Measurements from ENCODE around the gene HSD17B2.

Gene HSD17B2

GRCh38 chr16:82051656-82052055, 16.6 kb downstream of the HSD17B2 start:
- no peak for DNase-seq

- no peak for DNase-seq
Measured at GRCh38 chr16:82055117-82055516, 20.1 kb downstream of the HSD17B2 start.

DNA sequence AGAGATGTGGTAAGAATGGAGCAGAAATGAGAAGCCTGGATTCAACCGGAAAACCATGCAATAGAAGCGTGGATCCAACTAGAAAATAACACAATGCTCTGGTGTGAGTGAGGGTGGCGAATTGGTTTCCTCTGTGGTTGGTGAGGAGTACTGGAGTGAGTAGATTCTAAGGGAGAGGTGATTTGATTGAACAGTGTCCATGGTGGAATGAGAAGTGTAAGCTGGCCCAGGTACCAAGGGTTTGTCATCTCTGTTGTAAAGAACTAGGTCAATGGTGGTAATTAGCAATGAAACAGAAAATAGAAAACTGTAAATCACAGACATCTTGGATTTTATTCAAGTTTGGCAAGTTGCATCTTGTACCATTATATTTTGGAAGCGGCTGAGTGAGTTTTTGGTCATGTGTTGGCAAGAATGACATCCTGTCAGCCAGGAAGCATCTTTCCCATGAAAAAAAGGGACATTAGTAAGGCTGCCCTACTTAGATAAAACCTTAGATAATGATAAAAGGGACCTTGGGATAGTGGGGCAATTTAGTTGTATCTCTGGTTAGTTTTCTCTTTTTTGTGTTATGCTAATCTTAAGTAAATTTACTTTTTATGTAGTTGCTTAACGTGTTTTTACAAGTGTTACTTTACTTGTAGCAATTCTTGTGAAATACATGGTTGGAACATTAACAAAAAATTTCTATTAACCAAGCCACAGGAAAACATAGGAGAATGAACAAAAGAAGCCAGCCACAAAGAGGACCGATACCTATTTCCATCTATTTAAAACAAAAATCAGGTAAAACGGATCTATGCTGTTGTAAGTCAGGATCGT, 20.9 kb downstream of the HSD17B2 start:
- DNase-seq, result no peak

GRCh38 chr16:82056550-82056896, 21.5 kb downstream of the HSD17B2 start:
- no peak for DNase-seq

DNA sequence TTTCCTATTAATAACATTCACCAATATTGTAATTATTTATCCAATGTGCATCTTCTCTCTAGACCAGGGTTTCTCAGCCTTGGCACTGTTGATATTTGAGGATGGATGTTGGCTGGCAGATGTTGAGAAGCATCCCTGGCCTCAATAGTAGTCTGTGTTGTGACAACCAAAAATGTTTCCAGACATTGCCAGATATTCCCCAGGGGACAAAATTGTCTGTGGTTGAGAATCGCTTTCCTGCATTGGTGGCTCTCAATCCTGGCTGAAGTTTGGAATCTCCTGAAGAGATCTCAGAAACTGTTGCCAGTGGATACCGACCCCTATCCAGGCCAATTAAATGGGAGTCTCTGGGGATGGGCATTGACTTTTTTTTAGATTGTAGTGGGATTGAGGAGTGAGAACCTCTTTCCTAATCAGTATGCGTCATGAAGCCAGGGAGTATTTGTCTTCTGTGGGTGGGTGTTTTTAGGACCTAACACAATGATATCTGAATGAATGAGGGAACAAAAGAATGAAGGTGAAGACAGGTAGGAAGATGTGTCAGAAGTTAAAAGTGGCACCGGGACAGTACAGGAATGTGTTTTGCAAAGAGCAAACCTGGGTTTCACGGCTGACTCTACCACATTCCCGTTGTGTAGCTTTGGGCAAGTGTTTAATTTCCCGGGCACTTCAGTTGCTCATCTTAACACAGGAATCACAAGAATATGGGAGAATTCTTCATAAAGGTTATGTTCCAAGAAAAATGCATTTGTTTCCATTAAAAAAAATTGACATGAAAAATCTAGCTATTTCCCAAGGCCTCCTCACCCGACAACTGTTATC, 24.3 kb downstream of the HSD17B2 start:
- DNase-seq, result no peak

- DNase-seq, result no peak
Measured at GRCh38 chr16:82059983-82060421, 24.9 kb downstream of the HSD17B2 start.

DNA sequence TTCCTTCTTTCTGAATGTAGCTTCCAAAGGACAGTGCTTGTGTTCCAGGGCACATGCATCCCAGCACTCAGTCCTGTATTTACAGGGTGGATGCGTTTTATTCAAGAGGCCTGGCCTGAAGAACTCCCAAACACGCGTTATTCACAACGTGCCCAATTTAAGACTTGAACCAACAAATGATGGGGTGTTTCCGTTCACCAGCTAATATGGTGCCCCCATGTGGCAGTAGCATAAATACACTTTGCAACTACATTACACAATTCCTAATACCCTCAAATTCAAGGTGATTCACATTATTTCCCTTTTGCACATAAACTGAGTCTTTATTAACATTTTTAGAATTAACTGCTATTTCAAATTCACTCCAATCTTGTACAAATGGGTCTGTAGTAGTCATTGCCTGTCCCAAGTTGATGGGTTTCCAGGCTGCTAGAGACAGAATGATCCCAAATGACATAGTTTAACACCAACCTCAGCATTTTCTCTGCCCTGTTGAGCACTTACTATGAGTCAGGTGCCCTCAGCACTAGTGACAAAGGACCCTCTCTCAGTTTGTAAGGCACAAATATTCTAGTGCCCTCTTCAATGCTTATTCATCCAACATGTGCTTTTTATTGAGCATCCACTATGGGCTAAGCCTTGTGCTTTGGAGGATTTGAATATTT, 26.9 kb downstream of the HSD17B2 start:
- no peak for DNase-seq

DNA sequence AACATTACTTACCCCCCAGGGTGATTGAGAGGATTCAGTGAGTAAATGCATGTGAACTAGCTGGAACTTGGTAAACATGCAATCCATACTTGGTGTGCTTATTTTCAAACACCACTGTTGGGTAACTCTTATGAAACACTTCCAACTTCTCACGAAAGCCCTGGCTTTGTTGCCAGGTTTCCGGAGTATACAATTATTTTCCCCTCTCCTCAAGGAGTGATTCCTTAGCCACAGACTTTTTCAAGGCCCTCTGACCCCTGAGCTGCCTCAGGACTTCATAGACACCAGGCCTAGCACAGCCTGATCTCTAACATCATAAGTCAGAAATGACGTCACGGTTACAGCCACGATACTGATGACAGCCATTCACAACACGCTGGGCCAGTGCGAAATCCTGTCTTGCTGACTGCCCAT, 27.6 kb downstream of the HSD17B2 start:
- no peak for DNase-seq

- no peak for DNase-seq
Measured at GRCh38 chr16:82063456-82064082, 28.5 kb downstream of the HSD17B2 start.

DNA sequence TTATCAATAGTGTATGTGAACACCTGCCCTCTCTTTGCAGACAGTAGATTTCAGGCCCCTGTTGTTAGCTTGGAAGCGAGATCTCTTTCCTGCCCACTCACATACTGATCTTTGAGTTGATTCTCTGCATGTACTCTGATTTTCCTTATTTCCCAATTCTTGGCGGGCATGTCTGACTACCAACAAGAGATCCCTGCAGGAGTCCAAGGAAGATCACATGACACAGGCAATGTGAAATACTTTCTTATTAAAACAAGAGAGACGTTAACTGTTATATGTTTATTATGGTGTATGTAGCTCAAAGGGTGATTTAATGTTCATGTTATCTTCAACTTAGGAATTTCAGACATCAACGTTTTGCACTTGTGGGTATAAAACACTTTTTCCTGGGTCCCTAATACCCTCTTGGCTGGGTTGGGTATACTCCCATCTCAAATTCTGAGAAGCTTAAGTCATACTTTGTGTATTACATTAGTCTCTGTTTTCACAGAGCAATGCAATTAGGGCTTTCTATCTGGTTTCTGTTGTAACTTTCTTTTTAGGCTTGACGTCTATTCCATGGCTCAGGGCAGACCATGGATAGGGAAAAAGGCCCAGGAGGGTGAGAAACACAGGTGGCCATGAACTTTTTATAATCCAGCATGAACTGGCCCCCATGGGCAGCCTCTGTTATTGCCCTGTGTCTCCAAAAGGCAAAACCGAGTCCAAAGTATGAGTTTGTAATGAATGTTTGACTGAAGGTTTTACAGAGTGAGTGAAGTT, 32.2 kb downstream of the HSD17B2 start:
- no peak for DNase-seq

GRCh38 chr16:82067804-82068325, 32.8 kb downstream of the HSD17B2 start:
- DNase-seq, result no peak

GRCh38 chr16:82070656-82071369, 35.8 kb downstream of the HSD17B2 start:
- no peak for DNase-seq

GRCh38 chr16:82071421-82071820, 36.4 kb downstream of the HSD17B2 start:
- no peak for DNase-seq

DNA sequence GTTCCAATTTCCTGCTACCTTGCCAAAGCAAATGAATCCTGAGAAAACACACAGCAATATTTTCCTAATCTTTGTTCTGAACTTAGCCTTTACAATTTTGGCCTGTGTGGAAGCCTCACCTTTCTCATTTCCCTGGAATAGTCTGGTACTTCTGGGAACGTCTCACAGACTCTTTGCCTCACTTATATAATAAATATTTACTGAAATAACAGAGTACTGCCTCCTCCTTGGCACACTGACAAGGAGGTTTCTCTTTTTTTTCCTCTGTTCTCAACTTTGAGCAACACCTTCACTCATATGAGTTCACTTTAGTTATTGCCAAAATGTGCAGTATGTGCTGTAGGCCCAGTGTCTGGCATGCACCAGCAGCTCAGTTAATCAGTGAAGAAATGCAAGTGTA, 37.3 kb downstream of the HSD17B2 start:
- DNase-seq, result no peak

GRCh38 chr16:82074019-82074558, 39.0 kb downstream of the HSD17B2 start:
- DNase-seq, result no peak

- peak; percentile 2 for DNase-seq
Measured at GRCh38 chr16:82078125-82078524, 43.1 kb downstream of the HSD17B2 start.

GRCh38 chr16:82079892-82080291, 44.8 kb downstream of the HSD17B2 start:
- no peak for DNase-seq

DNA sequence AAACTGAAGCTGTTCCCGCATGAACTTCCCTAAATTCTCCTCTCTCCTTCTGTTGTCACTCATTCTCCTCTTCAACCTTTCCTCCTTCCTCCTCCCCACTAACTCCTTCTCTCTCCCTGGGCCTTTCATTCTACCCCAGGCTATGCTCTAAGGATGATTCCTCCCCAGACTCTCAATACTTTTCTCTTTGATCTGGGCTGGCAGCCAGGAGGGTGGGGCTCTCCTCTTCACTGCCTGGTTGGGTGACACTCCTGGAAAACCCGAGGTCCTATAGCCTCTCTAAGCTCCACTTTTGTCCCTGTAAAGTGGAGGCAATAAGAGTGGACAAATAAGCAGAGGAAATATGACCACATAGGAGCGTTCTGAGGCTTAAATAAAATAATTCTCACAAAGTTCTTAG, 46.2 kb downstream of the HSD17B2 start:
- DNase-seq, result no peak

DNA sequence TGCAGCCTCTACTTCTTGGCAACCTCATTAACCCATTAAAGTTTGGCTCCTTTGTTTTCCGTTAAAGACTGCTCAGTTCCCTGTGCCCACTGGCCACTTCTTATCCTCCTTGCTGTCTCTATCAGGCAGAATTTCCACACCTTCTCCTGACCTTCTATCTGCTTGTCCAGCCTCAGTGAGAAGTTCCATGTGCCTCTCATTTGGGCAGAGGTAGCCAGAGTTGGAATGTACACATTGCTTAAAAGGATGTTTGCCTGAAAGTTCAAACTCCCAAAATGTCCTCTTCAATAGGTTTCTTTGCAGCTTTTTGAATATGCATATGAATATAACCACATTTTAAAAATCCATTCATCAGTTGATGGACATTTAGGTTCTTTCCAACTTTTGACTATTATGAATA, 47.0 kb downstream of the HSD17B2 start:
- DNase-seq, result no peak

- no peak for DNase-seq
Measured at GRCh38 chr16:82082543-82083244, 47.6 kb downstream of the HSD17B2 start.

Measured in NCI-H526 treated with DMSO at 0.1 percent for 48 hours (cell line).